ENCODE measurements around the gene PHRF1.

The PHRF1 gene

DNA sequence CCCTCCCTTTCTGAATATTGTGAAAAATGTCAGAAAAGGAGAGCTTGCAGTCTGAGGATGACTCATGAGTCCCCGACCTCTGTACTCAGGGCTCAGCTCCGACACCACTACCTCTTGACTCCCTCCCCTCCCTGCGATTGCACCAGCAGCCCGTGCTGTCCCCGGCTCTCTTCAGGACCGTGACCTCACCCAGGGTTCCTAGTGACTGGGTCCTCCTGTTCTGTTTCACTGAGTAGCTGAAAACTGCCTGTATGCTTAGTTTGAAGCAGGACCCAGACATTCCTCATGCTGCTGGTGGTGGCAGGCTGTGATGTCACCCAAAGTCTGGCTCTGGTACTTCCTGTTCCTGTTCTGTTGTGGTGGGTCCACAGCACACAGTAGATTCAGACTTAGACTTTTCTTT lies 11.7 kb downstream of the PHRF1 start:
- H3K4me3 ChIP-seq (ENCODE audit: control insufficient read depth, low read depth, low read length) = no peak overlapping the region
- DNase-seq (ENCODE audit: low read depth) = no peak
- TF ChIP-seq, protein P1, sequence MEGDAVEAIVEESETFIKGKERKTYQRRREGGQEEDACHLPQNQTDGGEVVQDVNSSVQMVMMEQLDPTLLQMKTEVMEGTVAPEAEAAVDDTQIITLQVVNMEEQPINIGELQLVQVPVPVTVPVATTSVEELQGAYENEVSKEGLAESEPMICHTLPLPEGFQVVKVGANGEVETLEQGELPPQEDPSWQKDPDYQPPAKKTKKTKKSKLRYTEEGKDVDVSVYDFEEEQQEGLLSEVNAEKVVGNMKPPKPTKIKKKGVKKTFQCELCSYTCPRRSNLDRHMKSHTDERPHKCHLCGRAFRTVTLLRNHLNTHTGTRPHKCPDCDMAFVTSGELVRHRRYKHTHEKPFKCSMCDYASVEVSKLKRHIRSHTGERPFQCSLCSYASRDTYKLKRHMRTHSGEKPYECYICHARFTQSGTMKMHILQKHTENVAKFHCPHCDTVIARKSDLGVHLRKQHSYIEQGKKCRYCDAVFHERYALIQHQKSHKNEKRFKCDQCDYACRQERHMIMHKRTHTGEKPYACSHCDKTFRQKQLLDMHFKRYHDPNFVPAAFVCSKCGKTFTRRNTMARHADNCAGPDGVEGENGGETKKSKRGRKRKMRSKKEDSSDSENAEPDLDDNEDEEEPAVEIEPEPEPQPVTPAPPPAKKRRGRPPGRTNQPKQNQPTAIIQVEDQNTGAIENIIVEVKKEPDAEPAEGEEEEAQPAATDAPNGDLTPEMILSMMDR (IDR thresholded peaks at IDR 0.05; ENCODE audit: control insufficient read depth, insufficient read depth, low read depth, low read length, missing control alignments) = no peak

DNA sequence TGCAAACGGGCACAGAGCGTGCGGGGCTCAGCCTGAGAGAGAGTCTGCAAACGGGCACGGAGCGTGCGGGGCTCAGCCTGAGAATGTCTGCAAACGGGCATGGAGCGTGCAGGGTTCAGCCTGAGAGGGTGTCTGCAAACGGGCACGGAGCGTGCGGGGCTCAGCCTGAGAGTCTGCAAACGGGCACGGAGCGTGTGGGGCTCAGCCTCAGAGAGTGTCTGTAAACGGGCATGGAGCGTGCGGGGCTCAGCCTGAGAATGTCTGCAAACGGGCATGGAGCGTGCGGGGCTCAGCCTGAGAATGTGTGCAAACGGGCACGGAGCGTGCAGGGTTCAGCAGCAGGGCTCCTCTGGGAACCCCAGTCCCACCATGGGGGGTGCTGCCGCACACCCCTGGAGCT lies 13.5 kb downstream of the PHRF1 start:
- TF ChIP-seq, protein P1 (IDR thresholded peaks at IDR 0.05; ENCODE audit: control insufficient read depth, insufficient read depth, low read depth, low read length, missing control alignments) = no peak
- H3K4me3 ChIP-seq (ENCODE audit: control insufficient read depth, low read depth, low read length) = no peak overlapping the region
- no peak for DNase-seq (ENCODE audit: low read depth)

DNA sequence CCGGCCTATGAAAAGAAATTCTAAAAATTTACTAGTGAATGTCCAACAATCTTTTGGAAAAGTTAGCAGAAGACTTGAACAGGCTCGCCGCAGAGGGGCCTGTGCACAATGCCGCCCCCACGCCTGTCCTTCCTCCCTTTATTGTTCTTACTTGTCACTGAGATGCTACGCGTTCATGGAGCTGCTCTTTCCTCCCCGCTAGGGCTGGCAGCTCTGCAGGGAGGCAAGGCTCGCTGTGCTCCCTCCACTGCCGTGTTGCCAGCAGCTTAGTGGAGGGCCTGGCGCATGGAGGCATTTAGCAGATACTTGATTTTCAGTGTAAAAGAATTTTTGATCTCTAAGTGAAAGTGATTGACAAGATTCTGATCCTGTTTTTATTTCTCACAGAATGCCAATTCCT lies 14.7 kb downstream of the PHRF1 start:
- H3K4me3 ChIP-seq (ENCODE audit: control insufficient read depth, low read depth, low read length) = no peak overlapping the region
- TF ChIP-seq, protein P1 (IDR thresholded peaks at IDR 0.05; ENCODE audit: control insufficient read depth, insufficient read depth, low read depth, low read length, missing control alignments) = no peak
- no peak for DNase-seq (ENCODE audit: low read depth)

DNA sequence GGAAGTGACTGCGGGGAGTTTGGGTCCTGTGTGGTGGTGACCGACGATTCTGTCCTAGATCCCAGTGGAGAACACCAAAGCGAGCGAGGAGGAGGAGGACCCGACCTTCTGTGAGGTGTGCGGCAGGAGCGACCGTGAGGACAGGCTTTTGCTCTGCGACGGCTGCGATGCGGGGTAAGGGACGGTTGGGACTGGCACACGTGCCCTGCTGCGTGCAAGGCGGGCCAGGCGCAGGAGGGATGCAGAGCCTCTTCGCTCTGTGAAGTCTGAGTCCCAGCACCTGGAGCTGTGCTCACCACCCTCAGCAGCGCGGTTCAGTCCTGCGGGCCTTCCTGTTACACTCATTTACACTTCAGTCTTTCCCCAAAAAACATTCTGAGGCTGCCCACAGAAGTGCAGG lies 16.2 kb downstream of the PHRF1 start:
- TF ChIP-seq, protein P1 (IDR thresholded peaks at IDR 0.05; ENCODE audit: control insufficient read depth, insufficient read depth, low read depth, low read length, missing control alignments) = no peak
- no peak for DNase-seq (ENCODE audit: low read depth)
- H3K4me3 ChIP-seq (ENCODE audit: control insufficient read depth, low read depth, low read length) = no peak overlapping the region

DNA sequence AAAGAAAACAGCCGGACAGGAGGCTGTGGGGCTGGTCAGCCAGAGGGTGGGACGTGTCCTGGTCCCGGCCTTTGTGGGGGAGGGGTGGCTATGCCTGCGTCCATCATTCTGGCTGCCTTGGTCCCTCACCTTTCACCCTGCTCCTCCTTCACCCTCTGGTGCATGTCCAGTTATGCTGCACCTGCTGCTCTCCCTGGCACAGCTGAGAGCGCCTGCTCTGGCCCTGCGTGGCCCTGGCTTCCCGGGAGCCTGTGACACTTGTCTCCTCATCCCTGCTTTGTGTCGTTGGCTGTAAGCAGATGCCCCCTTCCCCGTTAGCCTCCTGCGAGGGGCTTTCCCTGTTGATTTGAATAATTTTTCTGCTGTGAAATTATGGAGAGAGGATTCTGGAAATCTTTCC lies 16.6 kb downstream of the PHRF1 start:
- H3K4me3 ChIP-seq (ENCODE audit: control insufficient read depth, low read depth, low read length) = no peak overlapping the region
- TF ChIP-seq, protein P1 (IDR thresholded peaks at IDR 0.05; ENCODE audit: control insufficient read depth, insufficient read depth, low read depth, low read length, missing control alignments) = no peak
- DNase-seq (ENCODE audit: low read depth) = no peak

DNA sequence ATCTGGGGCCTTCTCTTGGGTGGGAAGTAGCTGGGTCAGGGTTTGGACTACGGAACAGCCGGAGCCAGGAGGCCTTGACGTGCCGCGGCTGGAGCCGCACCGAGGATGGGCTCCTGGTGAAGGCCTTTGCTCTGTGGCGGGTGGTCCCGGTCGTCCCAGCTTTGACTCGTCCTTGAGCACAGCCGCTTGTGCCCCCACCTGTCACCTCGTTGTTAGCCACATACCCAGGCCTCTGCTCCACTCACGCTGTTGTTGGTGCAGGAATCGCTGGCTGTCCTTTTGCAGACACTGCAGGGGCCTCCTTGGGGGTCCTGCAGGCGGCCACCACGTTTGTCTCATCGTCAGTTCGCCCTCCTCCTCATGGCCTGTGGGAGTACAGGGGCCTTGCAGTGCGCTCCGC lies 17.1 kb downstream of the PHRF1 start:
- H3K4me3 ChIP-seq (ENCODE audit: control insufficient read depth, low read depth, low read length) = no peak overlapping the region
- TF ChIP-seq, protein P1 (IDR thresholded peaks at IDR 0.05; ENCODE audit: control insufficient read depth, insufficient read depth, low read depth, low read length, missing control alignments) = no peak

DNA sequence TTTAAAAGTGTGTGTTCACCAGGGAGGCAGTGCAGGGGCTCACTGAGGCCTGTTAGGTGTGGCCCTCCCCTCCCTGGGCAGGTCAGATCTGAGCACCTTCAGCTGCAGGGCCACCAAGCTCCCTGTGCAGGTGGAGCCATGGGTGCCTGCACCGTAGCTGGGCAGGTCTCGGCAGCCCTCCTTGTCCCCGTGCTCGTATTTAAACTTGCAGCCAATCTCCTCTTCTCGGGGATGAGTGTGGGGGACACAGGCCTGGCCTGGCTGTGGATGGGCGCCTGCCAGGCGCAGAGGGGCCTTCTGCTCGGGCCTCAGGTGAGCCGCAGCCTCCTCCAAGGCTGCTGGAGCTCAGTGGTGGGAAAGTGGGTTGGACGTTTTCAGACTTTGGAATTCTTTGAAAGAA lies 19.1 kb downstream of the PHRF1 start:
- no peak for DNase-seq (ENCODE audit: low read depth)
- TF ChIP-seq, protein P1 (IDR thresholded peaks at IDR 0.05; ENCODE audit: control insufficient read depth, insufficient read depth, low read depth, low read length, missing control alignments) = no peak
- H3K4me3 ChIP-seq (ENCODE audit: control insufficient read depth, low read depth, low read length) = no peak overlapping the region

More for the DNA sequence above, 17.1 kb downstream of the PHRF1 start:
- DNase-seq (ENCODE audit: low read depth) = no peak
